Heart right ventricle (tissue), 16 donors: ENCODE results near the gene CAMK2N1. TPM values are rescaled to one million over a fixed set of nuclear protein-coding genes. Genes with fewer than 3 reads are reported as not detected.
A peak's percentile ranks its signal among the peaks of the same experiment; 100 is the strongest.

Experiments used
- ATAC-seq, 8 donors: fragments of 200-7000 bp; cut with Tn5 transposase; one replicate each; pipeline ENCODE4 v1.9.1; 2020; ENCODE audit warnings: mild to moderate bottlenecking in 8 of 8, moderate library complexity in 8 of 8, moderate number of reproducible peaks in 1 of 8
- DNase-seq, 2 donors: peaks; one replicate each; pipeline ENCODE4 v3.0.0-alpha.2; 2020
- H3K27ac ChIP-seq, 10 donors: fragments of 200-600 bp; sonication (generic) in 2 of 10; one replicate each; pipeline versions ENCODE4 v1.5.0 to v1.8.0; 2020 to 2022; ENCODE audit warnings: mild to moderate bottlenecking in 3 of 10
- H3K27me3 ChIP-seq, 7 donors: fragments of 200-600 bp; one replicate each; pipeline ENCODE4 v1.8.0; 2021 to 2022; ENCODE audit warnings: mild to moderate bottlenecking in 2 of 7
- H3K36me3 ChIP-seq, 9 donors: fragments of 200-600 bp; sonication (generic) in 1 of 9; one replicate each; pipeline versions ENCODE4 v1.5.0 to v1.8.0; 2020 to 2022; ENCODE audit warnings: mild to moderate bottlenecking in 2 of 9
- H3K4me1 ChIP-seq, 9 donors: fragments of 200-600 bp; sonication (generic) in 1 of 9; one replicate each; pipeline versions ENCODE4 v1.5.0 to v1.8.0; 2020 to 2022; ENCODE audit warnings: mild to moderate bottlenecking in 4 of 9
- H3K4me3 ChIP-seq, 10 donors: fragments of 200-600 bp; sonication (generic) in 2 of 10; one replicate each; pipeline versions ENCODE4 v1.5.0 to v1.8.0; 2020 to 2022; ENCODE audit warnings: mild to moderate bottlenecking in 7 of 10, moderate library complexity in 2 of 10
- H3K9me3 ChIP-seq, 11 donors: fragments of 200-600 bp in 10 of 11; sonication (generic) in 2 of 11; one replicate each; pipeline versions ENCODE4 v1.5.0 to v1.8.0; 2013 to 2022; ENCODE audit warnings: mild to moderate bottlenecking in 2 of 11, control low read depth in 1 of 11, moderate library complexity in 1 of 11
- WGBS, 2 donors: extraction: QIAGEN DNeasy Blood & Tissue Kit; methylation state at CpG; one replicate each; pipeline ENCODE4 v1.1.7; 2013; ENCODE audit warnings: inconsistent platforms in 1 of 2; 5-methylcytosine and 5-hydroxymethylcytosine counted together
- intact Hi-C, 10 donors: fragments of 100-400 bp; cut with DNase I; formaldehyde crosslinking; loops; one replicate each; pipeline versions ENCODE4 v1.11.1 to v1.14.2; 2022
- polyA plus RNA-seq, 2 donors: library from polyadenylated mRNA; stranded (reverse); fragments of 200-250 nt; gene quantifications; one replicate each; pipeline ENCODE4 v1.2.3, GENCODE V29; 2013
- total RNA-seq, 10 donors: library from RNA; stranded (reverse); fragmentation: NEBNext Ultra II Directional in 3 of 10; extraction: Animal tissue kit (Norgen Biotek cat#: 25700) in 3 of 10; gene quantifications; one replicate each; pipeline versions ENCODE4 v1.2.1 to v1.2.4, GENCODE V29; 2021 to 2023
- TF ChIP-seq, protein P1 (sequence below), 9 donors: fragments of 200-600 bp; sonication (generic) in 2 of 9; IDR thresholded peaks; one replicate each; pipeline versions ENCODE4 v1.5.0 to v1.8.0; 2021 to 2022; ENCODE audit warnings: antibody characterized with exemption in 9 of 9, mild to moderate bottlenecking in 5 of 9, moderate library complexity in 1 of 9
- donor health status: Arrhythmogenic right ventricular cardiomyopathy.
- donor health status: ischemic (EF 13 %, LVEDD 7.1; RV severe dilation, severe dysfunction).
- donor health status: healthy with polysubstance abuse.
- donor health status: DM: no; HTN: yes; CAD: no.
- donor health status: DM: no; HTN: no; CAD: no.
- donor health status: ischemic (EF 25% LVEDD 6.9; RV normal size, moderate dysfunction).
- donor health status: ischemic (EF 25% LVEDD 5.7; RV mildly dilated, moderate dysfunction).
- donor health status: healthy.
- donor health status: DM: yes; HTN: yes; CAD: no.
- donor health status: Ischemic cardiomyopathy.
- donor health status: ischemic (EF 35%, LVEDD 5.7; RV mildly dilated, moderate dysfunction).
- donor health status: nonischemic (EF 11% LVEDD 7.7; RV severe dilation, severe dysfunction).
- donor health status: DM: yes; HTN: yes; CAD: no.
- donor health status: PGD.
- donor health status: ischemic (EF 29% LVEDD 5.4; RV normal size, mild dysfunction).
- donor health status: nonischemic (EF 23%, LVEDD 6.1; RV moderate dilation, normal function).

Gene CAMK2N1
- total and polyA plus RNA-seq, 12 donors = 4.0 to 12.9 (median 8.5) TPM

DNA sequence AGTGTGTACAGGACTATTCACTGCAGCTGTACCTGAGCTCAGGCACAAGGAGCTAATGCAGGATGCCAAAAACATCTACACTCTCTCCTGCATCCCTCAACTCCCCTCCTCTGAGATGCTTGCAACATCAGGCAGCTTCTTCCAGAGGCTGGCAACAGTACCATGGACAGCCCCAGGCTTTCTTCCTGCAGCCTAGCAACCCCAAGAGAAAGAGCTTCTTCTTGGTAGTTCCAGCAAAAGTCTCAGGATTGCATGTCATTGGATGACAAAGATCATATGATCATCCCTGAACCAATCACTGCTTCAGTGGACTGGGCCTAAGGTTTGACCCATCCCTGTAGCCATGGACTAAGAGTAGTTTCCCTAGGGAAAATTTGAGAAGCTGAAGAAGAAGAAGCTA lies 46.7 kb downstream of the CAMK2N1 start:
- Histone ChIP-seq H3K36me3 (no peaks in the 10 kb centered on the region), H3K9me3 (no peaks in the 10 kb centered on the region), H3K27ac (no peak overlapping the region), H3K27me3 (peaks cover 3 to 37% (median 25%) of the 10 kb centered on the region in 7 donors), H3K4me3 (no peak overlapping the region), H3K4me1 (no peaks in the 10 kb centered on the region)
- TF ChIP-seq, protein P1, sequence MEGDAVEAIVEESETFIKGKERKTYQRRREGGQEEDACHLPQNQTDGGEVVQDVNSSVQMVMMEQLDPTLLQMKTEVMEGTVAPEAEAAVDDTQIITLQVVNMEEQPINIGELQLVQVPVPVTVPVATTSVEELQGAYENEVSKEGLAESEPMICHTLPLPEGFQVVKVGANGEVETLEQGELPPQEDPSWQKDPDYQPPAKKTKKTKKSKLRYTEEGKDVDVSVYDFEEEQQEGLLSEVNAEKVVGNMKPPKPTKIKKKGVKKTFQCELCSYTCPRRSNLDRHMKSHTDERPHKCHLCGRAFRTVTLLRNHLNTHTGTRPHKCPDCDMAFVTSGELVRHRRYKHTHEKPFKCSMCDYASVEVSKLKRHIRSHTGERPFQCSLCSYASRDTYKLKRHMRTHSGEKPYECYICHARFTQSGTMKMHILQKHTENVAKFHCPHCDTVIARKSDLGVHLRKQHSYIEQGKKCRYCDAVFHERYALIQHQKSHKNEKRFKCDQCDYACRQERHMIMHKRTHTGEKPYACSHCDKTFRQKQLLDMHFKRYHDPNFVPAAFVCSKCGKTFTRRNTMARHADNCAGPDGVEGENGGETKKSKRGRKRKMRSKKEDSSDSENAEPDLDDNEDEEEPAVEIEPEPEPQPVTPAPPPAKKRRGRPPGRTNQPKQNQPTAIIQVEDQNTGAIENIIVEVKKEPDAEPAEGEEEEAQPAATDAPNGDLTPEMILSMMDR (IDR thresholded peaks at IDR 0.05) = no peak
- intact Hi-C loops = no loop called here
- no peak for DNase-seq
- ATAC-seq = no peak

DNA sequence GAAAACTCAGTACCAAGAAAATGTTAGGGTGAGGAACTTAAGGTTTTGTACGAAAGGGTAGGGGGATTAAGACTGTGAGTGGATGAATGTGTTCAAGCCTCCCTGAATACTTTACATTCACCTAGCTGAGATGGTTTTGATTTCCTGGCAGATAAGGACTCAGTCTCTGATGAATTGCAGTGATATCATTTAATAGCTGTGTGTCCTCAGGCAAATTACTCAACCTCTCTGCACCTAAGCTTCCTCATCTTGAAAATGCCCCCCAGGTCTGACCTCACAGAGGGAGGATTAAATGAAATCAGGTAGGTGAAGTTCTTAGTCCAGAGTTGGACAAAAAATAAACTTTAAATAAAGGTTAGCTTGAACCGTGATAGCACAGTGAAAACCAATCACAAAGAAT lies 48.4 kb downstream of the CAMK2N1 start:
- TF ChIP-seq, protein P1 (IDR thresholded peaks at IDR 0.05) = no peak
- Histone ChIP-seq H3K4me1 (no peaks in the 10 kb centered on the region), H3K9me3 (no peaks in the 10 kb centered on the region), H3K36me3 (no peaks in the 10 kb centered on the region), H3K27me3 (peaks cover 3 to 46% (median 32%) of the 10 kb centered on the region in 7 donors), H3K27ac (no peak overlapping the region), H3K4me3 (no peak overlapping the region)
- ATAC-seq (no peak), DNase-seq (no peak)
- intact Hi-C loops = no loop called here
- 89 to 91% methylated on average over 2 of the region's 2 CpGs for WGBS, 2 donors

DNA sequence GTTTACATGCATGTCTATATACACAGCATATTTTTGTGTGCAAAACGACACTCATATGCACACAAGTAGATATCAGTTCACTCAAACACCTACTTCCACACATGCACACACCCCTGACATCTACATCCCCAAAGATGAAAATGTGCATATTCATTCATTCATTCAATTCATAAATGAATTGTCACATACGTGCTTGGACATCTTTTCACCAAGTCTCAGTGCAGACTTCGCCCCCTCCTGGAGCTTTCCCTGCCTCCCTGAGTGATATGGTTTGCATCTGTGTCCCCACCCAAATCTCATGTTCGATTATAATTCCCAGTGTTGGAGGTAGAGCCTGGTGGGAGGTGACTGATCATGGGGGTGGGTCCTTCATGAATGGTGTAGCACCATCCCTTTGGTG lies 53.1 kb downstream of the CAMK2N1 start:
- no peaks in the 10 kb centered on the region for H3K36me3 ChIP-seq
- peaks cover 0 to 4% (median 0%) of the 10 kb centered on the region in 9 donors for H3K4me1 ChIP-seq
- H3K27ac ChIP-seq = peak overlapping the region in 1 of 10 donors; percentile 33
- DNase-seq (no peak), ATAC-seq (no peak)
- TF ChIP-seq, protein P1 (IDR thresholded peaks at IDR 0.05) = no peak
- no peak overlapping the region for H3K4me3 ChIP-seq
- 70 to 74% methylated on average over 4 of the region's 4 CpGs for WGBS, 2 donors
- intact Hi-C loops = loop anchor here in 4 of 10 donors (5.0 kb wide), 3 partner anchors 39 to 221 kb away; partner anchors contain the start of gene CAMK2N1 (in 1 of the 4)
- peaks cover 3 to 85% (median 60%) of the 10 kb centered on the region in 7 donors for H3K27me3 ChIP-seq
- no peaks in the 10 kb centered on the region for H3K9me3 ChIP-seq

Other genes starting within 250 kb of the CAMK2N1 start
- 1 to 10 TPM in 1 of 10 donors, under 1 TPM in 1, not detected in 8; 0.18 to 1.2 TPM for gene VWA5B1, start 195.3 kb downstream of the CAMK2N1 start, total RNA-seq
- gene VWA5B1, start 195.3 kb downstream of the CAMK2N1 start, polyA plus RNA-seq = under 1 TPM in 1 of 2 donors, not detected in 1; 0.03 TPM
- gene MUL1, start 21.9 kb upstream of the CAMK2N1 start, total RNA-seq = 10 to 100 TPM; 33.7 to 60.3 (median 43.2) TPM
- 10 to 100 TPM in 1 of 2 donors, 1 to 10 TPM in 1; 7.6 to 36.4 TPM for gene MUL1, start 21.9 kb upstream of the CAMK2N1 start, polyA plus RNA-seq
- gene FAM43B, start 66.4 kb upstream of the CAMK2N1 start, total RNA-seq = 10 to 100 TPM in 1 of 10 donors, 1 to 10 TPM in 9; 1.0 to 16.3 (median 2.3) TPM
- 1 to 10 TPM; 1.5 to 2.5 TPM for gene FAM43B, start 66.4 kb upstream of the CAMK2N1 start, polyA plus RNA-seq
- 1 to 10 TPM in 9 of 10 donors, under 1 TPM in 1; 0.93 to 4.3 (median 2.3) TPM for gene CDA, start 102.9 kb upstream of the CAMK2N1 start, total RNA-seq
- 10 to 100 TPM in 1 of 2 donors, 1 to 10 TPM in 1; 5.1 to 10.3 TPM for gene CDA, start 102.9 kb upstream of the CAMK2N1 start, polyA plus RNA-seq
- 100 to 1,000 TPM; 180 to 315 (median 244) TPM for gene PINK1, start 147.2 kb upstream of the CAMK2N1 start, total RNA-seq
- 100 to 1,000 TPM; 204 to 211 TPM for gene PINK1, start 147.2 kb upstream of the CAMK2N1 start, polyA plus RNA-seq
- gene DDOST, start 175.2 kb upstream of the CAMK2N1 start, total RNA-seq = 100 to 1,000 TPM; 104 to 178 (median 124) TPM
- 100 to 1,000 TPM in 1 of 2 donors, 10 to 100 TPM in 1; 98.8 to 222 TPM for gene DDOST, start 175.2 kb upstream of the CAMK2N1 start, polyA plus RNA-seq
- gene KIF17, start 231.8 kb upstream of the CAMK2N1 start, total RNA-seq = 1 to 10 TPM; 2.7 to 7.0 (median 5.0) TPM
- gene KIF17, start 231.8 kb upstream of the CAMK2N1 start, polyA plus RNA-seq = 1 to 10 TPM; 4.6 to 7.5 TPM
- gene SH2D5, start 246.5 kb upstream of the CAMK2N1 start, total RNA-seq = under 1 TPM in 3 of 10 donors, not detected in 7; 0.15 to 0.21 (median 0.20) TPM
- 1 to 10 TPM in 1 of 2 donors, not detected in 1; 6.4 TPM for gene SH2D5, start 246.5 kb upstream of the CAMK2N1 start, polyA plus RNA-seq